PC-9 (cell line): ENCODE measurements around the gene P4HA2. TPM values are rescaled to one million over a fixed set of nuclear protein-coding genes. Genes with fewer than 3 reads are reported as not detected.

Source experiments
- BruUV-seq: library from RNA; stranded (reverse); fragments of 400-500 nt; replicated peaks from 2 replicates; lab custom pipeline; 2021; lab: Mats Ljungman, UMichigan
- CTCF ChIA-PET: fragments of 300-600 bp; sonication (Branson Sonifier 250); formaldehyde crosslinking; loops from one replicate; lab custom pipeline; 2022; ENCODE audit warnings: antibody characterized with exemption; lab: Charles Lee
- POLR2A ChIA-PET: fragments of 300-600 bp; sonication (Branson Sonifier 250); formaldehyde crosslinking; loops from one replicate; lab custom pipeline; 2022; ENCODE audit warnings: antibody characterized with exemption; ENCODE audit not compliant: unreplicated experiment; lab: Charles Lee
- DNase-seq, 2 experiments: peaks; one replicate each; pipeline versions ENCODE4 v3.0.0 to v3.0.0-alpha.2; 2015 to 2022; ENCODE audit warnings: mixed read lengths in 1 of 2
- H2AFZ ChIP-seq: fragments of 200-600 bp; sonication (generic); 2 replicates; pipeline ENCODE4 v1.8.1; 2017; ENCODE audit warnings: antibody characterized with exemption
- H3F3A ChIP-seq: fragments of 200-600 bp; sonication (generic); 2 replicates; pipeline ENCODE4 v1.8.1; 2017; ENCODE audit warnings: antibody characterized with exemption, mild to moderate bottlenecking, low read depth; ENCODE audit not compliant: insufficient read depth
- H3K27ac ChIP-seq: fragments of 200-600 bp; sonication (generic); 2 replicates; pipeline ENCODE4 v1.6.1; 2016; ENCODE audit warnings: mixed run types
- H3K27me3 ChIP-seq: fragments of 200-600 bp; sonication (generic); 2 replicates; pipeline ENCODE4 v1.6.1; 2016; ENCODE audit warnings: low read depth, mixed run types; ENCODE audit not compliant: insufficient read depth
- H3K36me3 ChIP-seq: fragments of 200-600 bp; sonication (generic); 2 replicates; pipeline ENCODE4 v1.6.1; 2016; ENCODE audit warnings: low read depth, mixed run types
- H3K4me1 ChIP-seq: fragments of 200-600 bp; sonication (generic); replicated peaks from 2 replicates; pipeline ENCODE4 v1.6.1; 2016; ENCODE audit warnings: mixed run types; ENCODE audit not compliant: insufficient read depth
- H3K4me2 ChIP-seq: fragments of 200-600 bp; sonication (generic); 2 replicates; pipeline ENCODE4 v1.6.1; 2017; ENCODE audit warnings: mixed run types
- H3K4me3 ChIP-seq: fragments of 200-600 bp; sonication (generic); 2 replicates; pipeline ENCODE4 v1.6.1; 2016; ENCODE audit warnings: mixed run types
- H3K79me2 ChIP-seq: fragments of 200-600 bp; sonication (generic); 2 replicates; pipeline ENCODE4 v1.6.1; 2017; ENCODE audit warnings: low read depth, mixed run types
- H3K9me2 ChIP-seq: fragments of 200-600 bp; sonication (generic); 2 replicates; pipeline ENCODE4 v1.8.1; 2017; ENCODE audit warnings: mild to moderate bottlenecking; ENCODE audit not compliant: insufficient read depth
- H3K9me3 ChIP-seq: fragments of 200-600 bp; sonication (generic); 2 replicates; pipeline ENCODE4 v1.8.1; 2016; ENCODE audit warnings: low read depth; ENCODE audit not compliant: insufficient read depth
- H4K20me1 ChIP-seq: fragments of 200-600 bp; sonication (generic); 2 replicates; pipeline ENCODE4 v1.8.1; 2017; ENCODE audit not compliant: insufficient read depth
- CTCF ChIP-seq: fragments of 200-600 bp; sonication (generic); conservative IDR thresholded peaks from 2 replicates; pipeline ENCODE4 v1.6.1; 2017; ENCODE audit warnings: mixed run types, antibody characterized with exemption, mild to moderate bottlenecking, moderate library complexity
- EZH2 ChIP-seq: fragments of 200-600 bp; sonication (generic); IDR thresholded peaks from 2 replicates; pipeline ENCODE4 v1.8.0; 2017; ENCODE audit warnings: antibody characterized with exemption, low read depth
- intact Hi-C: fragments of 100-400 bp; cut with micrococcal nuclease; formaldehyde crosslinking; loops from one replicate; pipeline ENCODE4 v1.10.0; 2022; ENCODE audit not compliant: unreplicated experiment
- total RNA-seq: library from RNA; stranded (reverse); gene quantifications from 2 replicates; pipeline ENCODE4 v1.2.3, GENCODE V29; 2021

P4HA2 gene
- total RNA-seq, 1 experiment from 2014 or later = 21.7 TPM

- Histone ChIP-seq H3K4me2 (peak overlapping the region; percentile 20; the same call in 1 of the 2 replicates), H3K9me2 (no peaks in the 10 kb centered on the region), H3K36me3 (no peaks in the 10 kb centered on the region), H3K27ac (no peak overlapping the region), H3K4me3 (no peak overlapping the region), H3F3A (peaks cover 7% of the 10 kb centered on the region; the same call in 1 of the 2 replicates), H3K27me3 (0 out of 2 replicates have a peak, but pooled peaks cover 3% of the 10 kb centered on the region), H3K79me2 (no peaks in the 10 kb centered on the region), H3K9me3 (no peaks in the 10 kb centered on the region), H4K20me1 (no peaks in the 10 kb centered on the region), H2AFZ (no peak overlapping the region), H3K4me1 (peaks cover 45% of the 10 kb centered on the region)
- intact Hi-C loops = no loop called here
- BruUV-seq = TSS peak; percentile 27
- peak; percentile 60 to 76 for DNase-seq
- ChIA-PET CTCF (interaction anchor here (1.5 kb wide), 1 partner anchor 23 kb away, joined by 4 read pairs; no protein-coding TSS in a partner anchor), POLR2A (interaction anchor here (0.6 to 0.9 kb wide), 3 partner anchors 21 to 999 kb away, joined by 5 to 7 read pairs (median 6); no protein-coding TSS in a partner anchor)
- TF ChIP-seq EZH2 (no peak), CTCF (no peak)
Observed at GRCh38 chr5:132260714-132261551, 33.3 kb upstream of the P4HA2 start.

GRCh38 chr5:132260051-132260450 is 32.4 kb upstream of the P4HA2 start:
- Histone ChIP-seq H3K27me3 (0 out of 2 replicates have a peak, but pooled peaks cover 3% of the 10 kb centered on the region), H3K79me2 (no peaks in the 10 kb centered on the region), H3K4me3 (no peak overlapping the region), H3K36me3 (no peaks in the 10 kb centered on the region), H4K20me1 (no peaks in the 10 kb centered on the region), H3K4me2 (peak overlapping the region; percentile 20; the same call in 1 of the 2 replicates), H3K9me3 (no peaks in the 10 kb centered on the region), H2AFZ (no peak overlapping the region), H3K9me2 (no peaks in the 10 kb centered on the region), H3F3A (no peaks in the 10 kb centered on the region; the same call in 1 of the 2 replicates), H3K27ac (no peak overlapping the region), H3K4me1 (peaks cover 37% of the 10 kb centered on the region)
- TF ChIP-seq EZH2 (no peak), CTCF (no peak)
- intact Hi-C loops = no loop called here
- POLR2A ChIA-PET = interaction anchor here (0.5 kb wide), 1 partner anchor 229 kb away, joined by 3 read pairs; no protein-coding TSS in a partner anchor
- BruUV-seq = no TSS peak
- peak in 1 of 2 experiments; percentile 42 for DNase-seq
- CTCF ChIA-PET = interaction anchor here (0.7 kb wide), 1 partner anchor 22 kb away, joined by 3 read pairs; no protein-coding TSS in a partner anchor

GRCh38 chr5:132259069-132259851 is 31.6 kb upstream of the P4HA2 start:
- peak in 1 of 2 experiments; percentile 53 for DNase-seq
- Histone ChIP-seq H2AFZ (no peak overlapping the region), H3K27ac (no peak overlapping the region), H3F3A (no peaks in the 10 kb centered on the region), H3K4me1 (peaks cover 31% of the 10 kb centered on the region), H3K9me3 (no peaks in the 10 kb centered on the region), H3K27me3 (0 out of 2 replicates have a peak, but pooled peaks cover 3% of the 10 kb centered on the region), H3K9me2 (no peaks in the 10 kb centered on the region), H3K79me2 (no peaks in the 10 kb centered on the region), H4K20me1 (no peaks in the 10 kb centered on the region), H3K4me2 (no peak overlapping the region), H3K36me3 (no peaks in the 10 kb centered on the region), H3K4me3 (no peak overlapping the region)
- intact Hi-C loops = no loop called here
- BruUV-seq = TSS peak; percentile 41
- CTCF ChIA-PET = interaction anchor here (0.5 to 0.7 kb wide), 2 partner anchors 21 to 79 kb away, joined by 3 read pairs; no protein-coding TSS in a partner anchor
- no peak for TF ChIP-seq CTCF
- TF ChIP-seq EZH2 = no peak
- POLR2A ChIA-PET = interaction anchor here (0.5 to 0.8 kb wide), 2 partner anchors 21 to 32 kb away, joined by 5 to 6 read pairs; no protein-coding TSS in a partner anchor
